Measurements from ENCODE around the gene ANKK1.

- TF ChIP-seq ZKSCAN8 (CRISPR knock-in tag; IDR thresholded peaks at IDR 0.05) (no peak), CTCF (IDR thresholded peaks at IDR 0.05 in 2 of 3, conservative IDR thresholded peaks at IDR 0.05 in 1 of 3; ENCODE audit: insufficient read depth in 2 of 3, low read depth in 1 of 3, low read length in 3 of 3) (no peak), IRF2 (CRISPR knock-in tag; IDR thresholded peaks at IDR 0.05) (no peak), PRPF4 (IDR thresholded peaks at IDR 0.05; ENCODE audit: insufficient read depth, low read depth, low read length, poor library complexity, severe bottlenecking) (no peak), SMARCC2 (IDR thresholded peaks at IDR 0.05; ENCODE audit: low read depth) (no peak), TCF7 (IDR thresholded peaks at IDR 0.05; ENCODE audit: borderline replicate concordance) (no peak), CBX5 (IDR thresholded peaks at IDR 0.05; ENCODE audit: borderline replicate concordance, low read depth) (no peak), L3MBTL2 (IDR thresholded peaks at IDR 0.05) (no peak), XRCC5 (IDR thresholded peaks at IDR 0.05; ENCODE audit: low read depth, low read length) (no peak), SETDB1 (IDR thresholded peaks at IDR 0.05; ENCODE audit: low read length) (no peak), CHD2 (IDR thresholded peaks at IDR 0.05; ENCODE audit: low read depth, low read length) (no peak), NRF1 (conservative IDR thresholded peaks at IDR 0.05 in 1 of 2, IDR thresholded peaks at IDR 0.05 in 1 of 2) (no peak)
Measured at GRCh38 chr11:113412675-113413074, 25.1 kb downstream of the ANKK1 start.
